H1 (cell line): ENCODE measurements around the gene TM9SF3.

Experiments
- CTCF ChIP-seq, 3 experiments: IDR thresholded peaks; 1 replicate in 2 of 3; 2 replicates in 1 of 3; pipeline versions ENCODE4 v1.5.1 to v1.6.1; 2011; ENCODE audit warnings: low read length in 3 of 3, mild to moderate bottlenecking in 3 of 3, inconsistent platforms in 2 of 3, low read depth in 1 of 3, moderate library complexity in 1 of 3; ENCODE audit not compliant: insufficient read depth in 1 of 3; ENCODE audit errors: control extremely low read depth in 1 of 3
- EZH2 ChIP-seq: fragments of 200-600 bp; sonication (generic); IDR thresholded peaks from 2 replicates; pipeline ENCODE4 v1.7.1; 2012; ENCODE audit warnings: low read depth, mild to moderate bottlenecking, moderate library complexity, low read length, inconsistent platforms; ENCODE audit not compliant: severe bottlenecking
- GABPA ChIP-seq: IDR thresholded peaks from 2 replicates; pipeline ENCODE4 v1.6.1; 2011; ENCODE audit warnings: mild to moderate bottlenecking, low read length, moderate library complexity, borderline replicate concordance; ENCODE audit not compliant: insufficient read depth
- POLR2A ChIP-seq, 2 experiments: IDR thresholded peaks; 1 replicate in 1 of 2; 2 replicates in 1 of 2; pipeline ENCODE4 v1.6.1; 2011; ENCODE audit warnings: low read depth in 2 of 2, low read length in 2 of 2, mild to moderate bottlenecking in 2 of 2; ENCODE audit errors: control extremely low read depth in 1 of 2
- POLR2AphosphoS5 ChIP-seq: IDR thresholded peaks from 2 replicates; pipeline ENCODE4 v1.6.1; 2011; ENCODE audit warnings: low read depth, low read length
- RAD21 ChIP-seq, 2 experiments: IDR thresholded peaks in 1 of 2; conservative IDR thresholded peaks in 1 of 2; 2 replicates each; pipeline ENCODE4 v1.6.1; 2011; ENCODE audit warnings: low read depth in 2 of 2, low read length in 2 of 2, improper control_type of control experiment in 1 of 2, inconsistent platforms in 1 of 2, mild to moderate bottlenecking in 1 of 2, moderate library complexity in 1 of 2
- RFX5 ChIP-seq: IDR thresholded peaks from 2 replicates; pipeline ENCODE4 v1.6.1; 2011; ENCODE audit warnings: low read depth, low read length, improper control_type of control experiment, borderline replicate concordance
- TF ChIP-seq, protein P1 (sequence below): IDR thresholded peaks from 2 replicates; pipeline ENCODE4 v1.6.1; 2012; ENCODE audit warnings: inconsistent platforms

DNA sequence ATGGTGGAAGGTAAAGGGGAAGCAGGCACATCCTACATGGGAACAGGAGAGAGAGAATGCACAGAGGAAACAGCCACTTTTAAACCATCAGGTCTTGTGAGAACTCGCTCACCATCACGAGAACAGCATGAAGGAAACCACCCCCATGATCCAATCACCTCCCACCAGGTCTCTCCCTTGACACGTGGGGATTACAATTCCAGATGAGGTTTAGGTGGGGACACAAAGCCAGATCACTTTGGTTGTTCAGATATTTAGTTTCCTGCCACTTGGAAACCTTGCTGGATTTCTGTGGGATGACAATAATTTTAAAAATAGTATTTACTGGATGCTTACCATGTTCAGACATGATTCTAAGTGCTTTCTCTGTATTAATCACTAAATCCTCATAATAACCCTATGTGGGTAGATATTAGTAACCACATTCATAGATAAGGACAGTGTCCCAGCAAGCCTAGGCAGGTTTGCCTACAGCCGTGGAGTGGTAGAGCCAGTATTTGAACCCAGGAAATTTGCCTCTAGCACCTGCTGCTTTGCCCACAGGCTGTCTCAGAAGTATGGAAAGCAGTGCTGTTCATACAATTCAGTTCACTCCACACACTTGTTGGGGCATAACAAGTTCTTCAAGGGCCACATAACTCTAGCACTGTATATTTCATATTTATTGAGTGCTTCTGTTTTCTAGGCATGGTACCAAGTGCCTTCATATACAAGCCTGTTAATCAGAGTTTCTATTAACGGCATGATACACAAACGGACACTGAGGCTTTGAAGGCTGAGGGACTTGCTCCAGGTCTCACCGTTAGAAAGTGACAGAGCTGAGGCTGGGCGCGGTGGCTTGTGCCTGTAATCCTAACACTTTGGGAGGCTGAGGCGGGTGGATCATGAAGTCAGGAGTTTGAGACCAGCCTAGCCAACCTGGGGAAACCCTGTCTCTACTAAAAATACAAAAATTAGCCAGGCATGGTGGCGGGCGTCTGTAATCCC is 81.4 kb downstream of the TM9SF3 start:
- TF ChIP-seq RAD21 (IDR thresholded peaks at IDR 0.05 in 1 of 2, conservative IDR thresholded peaks at IDR 0.05 in 1 of 2; ENCODE audit: low read depth in 2 of 2, low read length in 2 of 2) (no peak), CTCF (IDR thresholded peaks at IDR 0.05; ENCODE audit: control extremely low read depth in 1 of 3, insufficient read depth in 1 of 3, low read depth in 1 of 3, low read length in 3 of 3) (no peak), RFX5 (no peak), POLR2AphosphoS5 (no peak), EZH2 (no peak), POLR2A (IDR thresholded peaks at IDR 0.05; ENCODE audit: control extremely low read depth in 1 of 2, low read depth in 2 of 2, low read length in 2 of 2) (no peak), GABPA (no peak)
- TF ChIP-seq, protein P1, sequence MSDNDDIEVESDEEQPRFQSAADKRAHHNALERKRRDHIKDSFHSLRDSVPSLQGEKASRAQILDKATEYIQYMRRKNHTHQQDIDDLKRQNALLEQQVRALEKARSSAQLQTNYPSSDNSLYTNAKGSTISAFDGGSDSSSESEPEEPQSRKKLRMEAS, result no peak
